Stimulated activated naive CD8-positive, alpha-beta T cell treated with anti-CD3 and anti-CD28 coated beads, Interleukin-15, Interleukin-2, amounts not matched to agents 100 ng/mL and 50 ng/mL, for 24 hours (primary cell): ENCODE data around the gene CENPF.

Source experiments
- H3K27ac Mint-ChIP-seq: one replicate; pipeline ENCODE4 v1.8.0; 2021; ENCODE audit warnings: mild to moderate bottlenecking, mixed read lengths
- H3K27me3 Mint-ChIP-seq: one replicate; pipeline ENCODE4 v1.8.0; 2021; ENCODE audit warnings: mixed read lengths
- H3K36me3 Mint-ChIP-seq: one replicate; pipeline ENCODE4 v1.8.0; 2021; ENCODE audit warnings: low read depth, mixed read lengths
- H3K4me1 Mint-ChIP-seq: one replicate; pipeline ENCODE4 v1.8.0; 2021; ENCODE audit warnings: low read depth, mixed read lengths
- H3K4me3 Mint-ChIP-seq: one replicate; pipeline ENCODE4 v1.8.0; 2021; ENCODE audit warnings: mild to moderate bottlenecking, mixed read lengths
- H3K9me3 Mint-ChIP-seq: one replicate; pipeline ENCODE4 v1.8.0; 2021; ENCODE audit warnings: mixed read lengths

The CENPF gene

GRCh38 chr1:214683621-214684020 lies 80.6 kb downstream of the CENPF start:
- H3K4me3 Mint-ChIP-seq = no peak overlapping the region
- H3K27ac Mint-ChIP-seq = no peak overlapping the region
- no peaks in the 10 kb centered on the region for H3K9me3 Mint-ChIP-seq
- no peaks in the 10 kb centered on the region for H3K4me1 Mint-ChIP-seq
- H3K36me3 Mint-ChIP-seq = no peaks in the 10 kb centered on the region
- H3K27me3 Mint-ChIP-seq = peaks cover 4% of the 10 kb centered on the region

DNA sequence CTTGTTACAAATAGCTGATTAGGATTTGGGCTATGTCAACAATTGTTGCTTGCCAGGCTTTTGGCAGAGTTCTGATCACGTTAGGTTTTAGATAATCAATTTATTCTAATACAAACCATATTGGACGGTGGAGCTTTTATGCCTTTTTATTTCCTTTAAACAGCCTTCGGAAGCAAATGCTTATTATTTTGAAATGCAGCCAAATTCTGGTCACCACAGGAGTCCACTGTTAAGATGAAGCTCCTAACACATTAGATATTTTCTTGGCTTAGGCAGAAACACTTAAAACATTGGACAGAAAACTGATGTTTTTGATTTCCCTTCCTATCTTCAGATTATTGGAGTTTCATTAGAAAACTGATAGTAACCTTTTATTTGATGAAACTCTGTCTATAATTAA lies 82.9 kb downstream of the CENPF start:
- Mint-ChIP-seq H3K4me3 (no peak overlapping the region), H3K27ac (no peak overlapping the region), H3K36me3 (no peaks in the 10 kb centered on the region), H3K27me3 (no peaks in the 10 kb centered on the region), H3K4me1 (no peaks in the 10 kb centered on the region), H3K9me3 (no peaks in the 10 kb centered on the region)

DNA sequence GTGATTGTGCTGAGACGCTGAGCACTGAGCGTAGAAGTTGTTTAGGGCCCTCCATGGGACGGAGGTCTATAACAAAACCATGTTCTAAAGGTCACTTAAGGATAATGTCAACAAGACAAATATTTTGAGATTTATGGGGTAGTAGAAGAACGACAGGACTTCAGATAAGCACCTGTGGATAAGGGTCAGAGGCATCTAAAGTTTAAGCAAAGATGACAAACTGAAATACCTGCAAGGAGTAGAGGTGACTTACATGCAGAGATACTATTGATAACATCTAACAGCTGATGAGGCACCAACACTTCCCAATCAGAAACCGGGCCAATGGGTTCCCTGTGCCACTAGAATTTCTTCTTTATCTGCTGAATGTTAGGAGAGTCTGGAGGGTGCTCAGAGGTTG lies 83.5 kb downstream of the CENPF start:
- no peak overlapping the region for H3K4me3 Mint-ChIP-seq
- H3K36me3 Mint-ChIP-seq = no peaks in the 10 kb centered on the region
- H3K27me3 Mint-ChIP-seq = no peaks in the 10 kb centered on the region
- no peak overlapping the region for H3K27ac Mint-ChIP-seq
- no peaks in the 10 kb centered on the region for H3K4me1 Mint-ChIP-seq
- no peaks in the 10 kb centered on the region for H3K9me3 Mint-ChIP-seq

- H3K4me1 Mint-ChIP-seq = no peaks in the 10 kb centered on the region
- no peak overlapping the region for H3K4me3 Mint-ChIP-seq
- H3K36me3 Mint-ChIP-seq = no peaks in the 10 kb centered on the region
- no peaks in the 10 kb centered on the region for H3K9me3 Mint-ChIP-seq
- H3K27me3 Mint-ChIP-seq = no peaks in the 10 kb centered on the region
- H3K27ac Mint-ChIP-seq = no peak overlapping the region
Measured at GRCh38 chr1:214688891-214689290, 85.9 kb downstream of the CENPF start.

DNA sequence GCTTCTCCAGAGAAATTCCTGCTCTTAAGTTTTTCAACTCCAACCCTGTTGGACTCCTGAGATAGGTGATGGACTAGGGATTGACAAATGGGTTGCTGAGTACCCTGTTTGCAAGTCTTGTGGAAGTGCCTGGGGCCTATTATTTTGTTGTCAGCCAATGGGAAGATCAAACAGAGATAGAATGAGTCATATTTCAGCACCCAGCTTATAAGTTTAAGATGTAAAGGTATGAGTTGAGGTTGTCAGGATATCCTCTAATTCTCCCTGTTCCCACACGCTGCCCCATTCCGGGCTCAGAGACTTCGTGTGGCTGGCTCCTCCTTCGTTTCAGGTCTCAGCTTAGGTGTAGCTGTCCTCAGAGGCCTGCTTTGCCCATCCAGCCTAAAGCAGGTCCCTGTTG lies 91.8 kb downstream of the CENPF start:
- Mint-ChIP-seq H3K27ac (no peak overlapping the region), H3K36me3 (no peaks in the 10 kb centered on the region), H3K9me3 (no peaks in the 10 kb centered on the region), H3K27me3 (no peaks in the 10 kb centered on the region), H3K4me3 (no peak overlapping the region), H3K4me1 (no peaks in the 10 kb centered on the region)

- H3K4me1 Mint-ChIP-seq = no peaks in the 10 kb centered on the region
- no peaks in the 10 kb centered on the region for H3K27me3 Mint-ChIP-seq
- H3K36me3 Mint-ChIP-seq = no peaks in the 10 kb centered on the region
- no peak overlapping the region for H3K4me3 Mint-ChIP-seq
- no peaks in the 10 kb centered on the region for H3K9me3 Mint-ChIP-seq
- H3K27ac Mint-ChIP-seq = no peak overlapping the region
Measured at GRCh38 chr1:214698559-214698958, 95.6 kb downstream of the CENPF start.

- H3K27ac Mint-ChIP-seq = no peak overlapping the region
- H3K4me3 Mint-ChIP-seq = no peak overlapping the region
- H3K27me3 Mint-ChIP-seq = no peaks in the 10 kb centered on the region
- H3K9me3 Mint-ChIP-seq = peaks cover 3% of the 10 kb centered on the region
- no peaks in the 10 kb centered on the region for H3K36me3 Mint-ChIP-seq
- no peaks in the 10 kb centered on the region for H3K4me1 Mint-ChIP-seq
Measured at GRCh38 chr1:214700437-214700836, 97.4 kb downstream of the CENPF start.

DNA sequence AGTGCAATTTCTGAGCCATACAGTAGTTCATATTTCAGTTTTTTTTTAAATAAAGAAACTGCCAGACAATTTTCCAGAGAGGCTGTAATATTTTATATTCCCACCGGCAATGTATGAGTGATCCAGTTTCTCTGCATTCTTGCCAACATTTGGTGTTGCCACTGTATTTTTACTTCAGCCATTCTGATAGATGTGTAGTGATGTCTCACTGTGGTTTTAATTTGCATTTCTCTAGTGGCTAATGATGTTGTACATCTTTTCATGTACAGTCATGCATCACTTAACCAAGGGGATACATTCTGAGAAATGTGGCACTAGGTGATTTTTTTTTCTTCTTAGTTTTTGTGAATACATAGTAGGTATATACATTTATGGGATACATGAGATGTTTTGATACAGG lies 99.6 kb downstream of the CENPF start:
- no peaks in the 10 kb centered on the region for H3K36me3 Mint-ChIP-seq
- peaks cover 3% of the 10 kb centered on the region for H3K9me3 Mint-ChIP-seq
- H3K4me1 Mint-ChIP-seq = no peaks in the 10 kb centered on the region
- H3K27me3 Mint-ChIP-seq = no peaks in the 10 kb centered on the region
- no peak overlapping the region for H3K27ac Mint-ChIP-seq
- no peak overlapping the region for H3K4me3 Mint-ChIP-seq

DNA sequence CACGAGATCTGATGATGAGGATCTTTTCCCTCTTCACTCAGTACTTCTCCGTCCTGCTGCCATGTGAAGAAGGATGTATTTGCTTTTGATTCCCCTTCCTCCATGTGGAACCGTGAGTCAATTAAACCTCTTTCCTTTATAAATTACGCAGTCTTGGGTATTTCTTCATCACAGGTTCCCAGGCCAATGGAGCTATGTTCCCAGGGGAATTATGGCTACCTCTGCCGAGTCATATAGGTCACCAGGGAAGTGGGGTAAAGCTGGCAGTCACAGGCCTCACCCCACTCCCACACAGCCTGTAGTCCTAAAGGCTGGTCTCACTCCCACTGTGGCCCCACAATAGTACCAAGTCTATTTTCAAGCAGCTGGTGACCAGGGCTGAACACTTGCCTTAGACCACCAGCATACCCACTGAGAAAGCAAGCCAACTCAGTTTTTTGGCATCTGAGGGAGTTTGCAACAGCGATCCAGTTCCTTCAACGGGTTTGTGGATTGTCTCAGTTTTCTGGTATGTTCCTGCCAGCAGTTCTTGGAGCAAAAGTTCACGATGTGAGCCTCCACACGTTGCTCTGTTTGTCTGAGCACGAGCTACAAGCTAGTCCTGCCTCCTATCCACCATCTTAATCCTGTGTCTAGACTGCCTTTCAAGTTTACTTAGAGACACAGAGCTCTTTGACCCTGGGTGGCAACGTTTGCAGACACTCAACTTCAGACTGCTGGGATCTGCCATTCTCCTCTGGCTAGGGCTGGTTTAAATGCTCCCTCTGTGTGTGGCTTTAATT lies 104.5 kb downstream of the CENPF start:
- H3K36me3 Mint-ChIP-seq = no peaks in the 10 kb centered on the region

DNA sequence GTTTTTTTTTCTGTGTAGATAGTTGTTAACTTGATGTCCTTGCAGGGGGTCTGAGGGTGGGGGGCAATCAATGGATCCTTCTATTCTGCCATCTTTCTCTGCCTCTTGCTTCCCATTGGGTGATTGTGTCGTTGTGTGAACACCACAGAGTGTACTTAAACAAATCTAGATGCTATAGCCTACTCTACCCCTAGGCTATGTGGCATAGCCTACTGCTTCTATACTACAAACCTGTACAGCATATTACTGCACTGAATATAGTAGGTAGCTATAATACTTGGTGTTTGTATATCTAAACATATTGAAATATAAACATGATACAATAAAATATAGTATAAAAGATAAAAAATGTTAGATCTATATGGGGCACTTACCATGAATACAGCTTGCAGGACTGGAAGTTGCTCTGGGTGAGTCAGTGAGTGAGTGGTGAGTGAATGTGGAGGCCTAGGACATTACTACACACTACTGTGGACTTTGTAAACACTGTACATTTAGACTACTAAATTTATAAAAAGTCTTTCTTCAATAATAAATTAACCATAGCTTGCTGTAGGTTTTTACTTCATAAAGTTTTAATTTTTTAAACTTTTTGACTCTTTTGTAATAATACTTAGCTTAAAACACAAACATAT lies 105.4 kb downstream of the CENPF start:
- H3K27ac Mint-ChIP-seq = no peak overlapping the region
- no peak overlapping the region for H3K4me3 Mint-ChIP-seq
- no peaks in the 10 kb centered on the region for H3K36me3 Mint-ChIP-seq
- H3K4me1 Mint-ChIP-seq = no peaks in the 10 kb centered on the region
- H3K27me3 Mint-ChIP-seq = no peaks in the 10 kb centered on the region
- peaks cover 3% of the 10 kb centered on the region for H3K9me3 Mint-ChIP-seq

More for the DNA sequence above, 104.5 kb downstream of the CENPF start:
- Mint-ChIP-seq H3K4me1 (no peaks in the 10 kb centered on the region), H3K4me3 (no peak overlapping the region), H3K9me3 (peaks cover 3% of the 10 kb centered on the region), H3K27ac (no peak overlapping the region), H3K27me3 (no peaks in the 10 kb centered on the region)

DNA sequence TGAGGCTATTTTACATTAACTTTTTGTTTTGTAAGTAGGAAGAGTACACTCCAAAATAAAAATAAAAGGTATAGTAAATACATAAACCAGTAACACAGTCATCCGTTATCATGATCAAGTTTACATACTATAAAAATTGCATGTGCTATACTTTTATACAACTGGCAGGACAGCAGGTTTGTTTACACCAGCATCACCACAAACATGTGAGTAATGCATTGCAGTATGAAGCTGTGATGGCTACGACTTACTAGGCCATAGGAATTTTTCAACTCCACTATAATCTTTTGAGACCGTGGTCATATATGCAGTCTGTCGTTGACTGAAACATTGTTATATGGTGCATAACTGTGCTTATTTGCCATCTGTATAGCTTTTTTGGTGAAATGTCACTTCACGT lies 106.2 kb downstream of the CENPF start:
- H3K9me3 Mint-ChIP-seq = peaks cover 6% of the 10 kb centered on the region
- no peak overlapping the region for H3K27ac Mint-ChIP-seq
- H3K36me3 Mint-ChIP-seq = no peaks in the 10 kb centered on the region
- peaks cover 4% of the 10 kb centered on the region for H3K27me3 Mint-ChIP-seq
- H3K4me1 Mint-ChIP-seq = no peaks in the 10 kb centered on the region
- no peak overlapping the region for H3K4me3 Mint-ChIP-seq

DNA sequence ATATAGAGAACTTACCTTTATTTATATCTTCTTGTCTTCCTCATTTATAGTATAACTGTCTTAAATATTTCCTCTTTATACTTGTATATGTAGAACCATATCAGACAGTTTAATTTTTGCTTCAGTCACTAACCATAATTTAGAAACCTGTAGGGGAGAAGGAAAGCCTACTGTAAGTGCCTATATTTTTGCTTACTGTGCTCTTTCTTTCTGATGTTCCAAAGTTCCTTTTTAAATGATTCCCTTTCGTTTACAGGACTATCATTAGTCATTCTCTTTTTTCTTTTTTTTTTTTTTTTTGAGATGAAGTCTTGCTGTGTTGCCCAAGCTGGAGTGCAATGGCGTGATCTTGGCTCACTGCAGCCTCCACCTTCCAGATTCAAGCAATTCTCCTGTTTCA lies 109.7 kb downstream of the CENPF start:
- Mint-ChIP-seq H3K27ac (no peak overlapping the region), H3K9me3 (peaks cover 8% of the 10 kb centered on the region)

More for the DNA sequence above, 109.7 kb downstream of the CENPF start:
- H3K36me3 Mint-ChIP-seq = no peaks in the 10 kb centered on the region
- H3K4me1 Mint-ChIP-seq = no peaks in the 10 kb centered on the region
- H3K4me3 Mint-ChIP-seq = no peak overlapping the region
- peaks cover 15% of the 10 kb centered on the region for H3K27me3 Mint-ChIP-seq
